SU-DHL-6 (cell line): Measurements from ENCODE around the gene ZNF184.

Experiments used
- H2AFZ ChIP-seq: fragments of 200-600 bp; sonication (generic); 2 replicates; pipeline ENCODE4 v1.6.1; 2014; ENCODE audit warnings: low read depth, mild to moderate bottlenecking, moderate library complexity, mixed read lengths, antibody characterized with exemption, low read length; ENCODE audit not compliant: severe bottlenecking
- H3F3A ChIP-seq: fragments of 200-600 bp; shearing (Covaris generic); 2 replicates; pipeline ENCODE4 v1.6.0; 2016; ENCODE audit warnings: antibody characterized with exemption, mild to moderate bottlenecking; ENCODE audit not compliant: insufficient read depth
- H3K27ac ChIP-seq: fragments of 200-600 bp; sonication (generic); 2 replicates; pipeline ENCODE4 v1.5.1; 2016; ENCODE audit warnings: low read depth, mild to moderate bottlenecking, low read length, moderate library complexity, mixed read lengths
- H3K27me3 ChIP-seq: fragments of 200-600 bp; sonication (generic), shearing (Covaris generic); 2 replicates; pipeline ENCODE4 v1.6.0; 2014; ENCODE audit warnings: mild to moderate bottlenecking, low read length
- H3K36me3 ChIP-seq: fragments of 200-600 bp; sonication (generic); 2 replicates; pipeline ENCODE4 v1.6.1; 2014; ENCODE audit warnings: mild to moderate bottlenecking, low read length, mixed read lengths
- H3K4me2 ChIP-seq: fragments of 300-600, 200-600 bp; shearing (Covaris generic), sonication (generic); 2 replicates; pipeline ENCODE4 v1.6.0; 2014; ENCODE audit warnings: low read length, low read depth, mild to moderate bottlenecking; ENCODE audit not compliant: poor library complexity, severe bottlenecking
- H3K4me3 ChIP-seq: fragments of 200-600 bp; sonication (generic); 2 replicates; pipeline ENCODE4 v1.5.1; 2014; ENCODE audit warnings: antibody characterized with exemption, low read length, mild to moderate bottlenecking, mixed read lengths; ENCODE audit not compliant: insufficient read depth, poor library complexity, severe bottlenecking
- H3K79me2 ChIP-seq: fragments of 200-600 bp; sonication (generic); 2 replicates; pipeline ENCODE4 v1.6.1; 2014; ENCODE audit warnings: mild to moderate bottlenecking, low read length, moderate library complexity; ENCODE audit not compliant: insufficient read depth
- H3K9ac ChIP-seq: fragments of 200-600 bp; sonication (generic); 2 replicates; pipeline ENCODE4 v1.7.0; 2014; ENCODE audit warnings: mild to moderate bottlenecking, low read length
- H3K9me2 ChIP-seq: fragments of 200-600 bp; sonication (generic); replicated peaks from 2 replicates; pipeline ENCODE4 v1.6.1; 2014; ENCODE audit warnings: low read length; ENCODE audit not compliant: insufficient read depth
- H3K9me3 ChIP-seq: fragments of 200-600 bp; sonication (generic); 2 replicates; pipeline ENCODE4 v1.6.1; 2014; ENCODE audit warnings: low read length, mixed read lengths; ENCODE audit not compliant: insufficient read depth
- H4K20me1 ChIP-seq: fragments of 200-600 bp; sonication (generic); 2 replicates; pipeline ENCODE4 v1.6.1; 2014; ENCODE audit warnings: low read depth, mild to moderate bottlenecking, antibody characterized with exemption, low read length, moderate library complexity, mixed read lengths
- CTCF ChIP-seq: fragments of 200-600 bp; sonication (generic); IDR thresholded peaks from one replicate; pipeline ENCODE4 v1.5.1; 2017; ENCODE audit warnings: antibody characterized with exemption, mild to moderate bottlenecking, low read length, moderate library complexity; ENCODE audit not compliant: insufficient read depth, poor library complexity, severe bottlenecking
- EZH2phosphoT487 ChIP-seq: fragments of 200-600 bp; sonication (generic), shearing (Covaris generic); conservative IDR thresholded peaks from 2 replicates; pipeline ENCODE4 v1.6.1; 2018; ENCODE audit warnings: mild to moderate bottlenecking, antibody characterized with exemption, low read length, moderate library complexity, mixed read lengths

ZNF184 gene

DNA sequence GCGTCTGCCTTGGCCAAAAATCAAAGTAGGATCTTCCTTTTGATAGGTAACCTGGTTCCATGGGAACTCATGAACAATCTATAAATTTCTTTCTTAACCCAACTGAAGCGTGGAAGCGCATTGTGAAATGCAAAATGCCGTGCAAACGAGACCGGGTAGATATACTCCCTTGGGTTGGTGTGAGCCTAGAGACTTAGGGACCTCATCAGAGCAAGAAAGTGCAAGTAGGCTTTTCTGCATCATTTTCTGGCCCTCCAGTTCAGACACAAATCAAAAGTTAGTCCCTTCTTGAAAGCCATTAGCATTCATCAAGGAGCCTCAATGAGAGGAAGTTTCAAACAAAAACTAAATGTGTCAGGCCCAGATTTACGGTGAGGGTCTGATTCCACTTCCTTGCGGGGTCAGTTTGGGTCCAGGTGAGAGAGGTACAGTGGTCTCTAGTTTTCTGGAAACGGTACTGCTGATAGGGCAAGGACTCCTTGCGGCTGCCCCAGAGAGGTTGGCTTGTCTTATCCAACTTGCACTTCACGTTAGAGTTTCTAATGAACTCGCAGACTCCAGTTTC is 5.3 kb upstream of the ZNF184 start:
- TF ChIP-seq EZH2phosphoT487, result no peak
- TF ChIP-seq CTCF, result no peak
- peak overlapping the region; percentile 64 for H3K9ac ChIP-seq

DNA sequence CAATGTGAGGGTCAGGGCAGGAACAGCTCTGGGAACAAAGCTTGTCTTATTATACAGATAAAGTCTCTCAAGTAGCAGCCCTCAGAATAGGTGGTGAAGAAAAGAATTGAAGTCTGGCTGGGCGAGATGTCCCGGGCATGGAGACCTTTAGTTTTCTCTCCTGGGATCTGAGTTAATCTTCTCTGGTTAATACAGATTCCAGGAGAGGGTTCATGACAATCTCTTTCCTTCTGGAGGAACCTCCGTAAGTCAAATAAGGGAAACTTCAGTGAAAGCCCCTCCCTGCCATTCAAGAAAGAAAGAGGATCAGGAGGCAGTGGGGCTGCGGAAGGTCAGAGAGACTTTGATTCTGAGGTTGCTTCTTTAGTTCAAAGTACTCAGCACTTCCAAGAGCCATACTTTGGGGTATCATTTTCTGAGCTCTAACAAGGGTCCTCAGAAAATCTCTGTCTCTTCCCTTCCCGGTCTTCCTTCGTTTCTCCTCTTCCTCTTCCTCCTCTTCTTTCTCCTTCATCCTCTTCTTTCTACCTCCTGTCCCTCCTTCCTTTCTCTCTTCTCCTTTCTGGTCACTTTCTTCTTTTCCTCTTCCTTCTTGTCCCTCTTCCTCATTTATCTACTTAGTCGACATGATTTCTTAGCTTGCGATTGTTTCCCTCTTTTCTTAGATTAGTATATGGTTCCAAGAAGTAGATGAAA is 4.6 kb upstream of the ZNF184 start:
- Histone ChIP-seq H3K27me3 (no peaks in the 10 kb centered on the region), H4K20me1 (no peaks in the 10 kb centered on the region), H2AFZ (peak overlapping the region; percentile 93), H3K27ac (no peak overlapping the region), H3F3A (peaks cover 48% of the 10 kb centered on the region), H3K4me2 (peak overlapping the region; percentile 76), H3K79me2 (peaks cover 2% of the 10 kb centered on the region; the same call in 1 of the 2 replicates), H3K9me3 (no peaks in the 10 kb centered on the region), H3K9me2 (no peaks in the 10 kb centered on the region), H3K4me3 (peak overlapping the region; percentile 71), H3K9ac (peak overlapping the region; percentile 64), H3K36me3 (no peaks in the 10 kb centered on the region)
- no peak for TF ChIP-seq EZH2phosphoT487
- no peak for TF ChIP-seq CTCF

More for the DNA sequence above, 5.3 kb upstream of the ZNF184 start:
- H4K20me1 ChIP-seq, result no peaks in the 10 kb centered on the region
- H3K27ac ChIP-seq, result peak overlapping the region; percentile 64
- H3F3A ChIP-seq, result peaks cover 48% of the 10 kb centered on the region
- no peaks in the 10 kb centered on the region for H3K27me3 ChIP-seq
- no peaks in the 10 kb centered on the region for H3K9me2 ChIP-seq
- H3K79me2 ChIP-seq, result no peaks in the 10 kb centered on the region
- no peaks in the 10 kb centered on the region for H3K9me3 ChIP-seq
- no peaks in the 10 kb centered on the region for H3K36me3 ChIP-seq
- peak overlapping the region; percentile 76 for H3K4me2 ChIP-seq
- H2AFZ ChIP-seq, result peak overlapping the region; percentile 93
- peak overlapping the region; percentile 71 for H3K4me3 ChIP-seq

DNA sequence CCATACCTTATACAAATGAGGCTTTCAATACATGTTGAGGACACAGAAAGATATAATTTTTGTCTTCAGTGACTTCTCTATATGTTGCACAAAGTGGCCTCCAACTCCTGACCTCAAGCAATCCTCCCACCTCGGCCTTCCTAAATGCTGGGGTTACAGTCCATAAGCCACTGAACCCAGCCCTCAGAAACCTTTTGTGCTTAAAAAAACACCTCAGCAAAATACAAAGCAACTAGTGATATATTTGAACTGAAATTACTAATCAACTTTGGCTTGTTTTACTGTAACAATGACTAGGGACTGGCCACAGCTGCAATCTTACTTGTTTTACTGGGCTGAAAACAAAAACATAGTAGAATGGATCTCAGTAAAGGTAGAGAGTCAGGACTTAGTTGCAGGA is 3.2 kb upstream of the ZNF184 start:
- Histone ChIP-seq H3F3A (peaks cover 57% of the 10 kb centered on the region), H3K4me2 (no peak overlapping the region), H3K9ac (no peak overlapping the region), H2AFZ (no peak overlapping the region), H3K27me3 (no peaks in the 10 kb centered on the region), H3K4me3 (no peak overlapping the region), H3K27ac (no peak overlapping the region), H3K79me2 (peaks cover 15% of the 10 kb centered on the region), H3K36me3 (no peaks in the 10 kb centered on the region), H4K20me1 (no peaks in the 10 kb centered on the region), H3K9me3 (no peaks in the 10 kb centered on the region), H3K9me2 (no peaks in the 10 kb centered on the region)
- TF ChIP-seq CTCF, result no peak
